Activated CD8-positive, alpha-beta T cell treated with anti-CD3 and anti-CD28 coated beads for 36 hours (primary cell): ENCODE measurements around the gene MBP. TPM values are rescaled to one million over a fixed set of nuclear protein-coding genes. Genes with fewer than 3 reads are reported as not detected.
A peak's percentile ranks its signal among the peaks of the same experiment; 100 is the strongest.

Experiments
- ATAC-seq: fragments of 200-7000 bp; cut with Tn5 transposase; one replicate; pipeline ENCODE4 v1.10.0; 2021; ENCODE audit warnings: mild to moderate bottlenecking, moderate library complexity
- CTCF ChIA-PET: fragments of 350-600 bp; sonication (Branson Sonifier 250); formaldehyde crosslinking; loops from one replicate; lab custom pipeline; 2021; ENCODE audit warnings: antibody characterized with exemption; lab: Charles Lee
- POLR2A ChIA-PET: fragments of 350-600 bp; sonication (Branson Sonifier 250); formaldehyde crosslinking; loops from one replicate; lab custom pipeline; 2021; ENCODE audit warnings: antibody characterized with exemption; lab: Charles Lee
- DNase-seq: peaks from one replicate; pipeline ENCODE4 v3.0.0-alpha.2; 2020
- H3K27ac Mint-ChIP-seq: one replicate; pipeline ENCODE4 v1.8.0; 2021; ENCODE audit warnings: mild to moderate bottlenecking, mixed read lengths
- H3K27me3 Mint-ChIP-seq: one replicate; pipeline ENCODE4 v1.8.0; 2021; ENCODE audit warnings: mixed read lengths
- H3K36me3 Mint-ChIP-seq: one replicate; pipeline ENCODE4 v1.8.0; 2021; ENCODE audit warnings: low read depth, mixed read lengths
- H3K4me1 Mint-ChIP-seq: one replicate; pipeline ENCODE4 v1.8.0; 2021; ENCODE audit warnings: low read depth, mixed read lengths
- H3K4me3 Mint-ChIP-seq: one replicate; pipeline ENCODE4 v1.8.0; 2021; ENCODE audit warnings: mild to moderate bottlenecking, moderate library complexity, mixed read lengths
- H3K9me3 Mint-ChIP-seq: one replicate; pipeline ENCODE4 v1.8.0; 2021; ENCODE audit warnings: mixed read lengths
- CTCF ChIP-seq: fragments of 200-600 bp; IDR thresholded peaks from one replicate; pipeline ENCODE4 v1.8.0; 2022; ENCODE audit warnings: antibody characterized with exemption, mild to moderate bottlenecking
- intact Hi-C: fragments of 100-400 bp; cut with micrococcal nuclease; formaldehyde crosslinking; loops from one replicate; pipeline ENCODE4 v1.10.0; 2022
- total RNA-seq, 2 experiments: library from RNA; stranded (reverse); gene quantifications; one replicate each; pipeline ENCODE4 v1.2.3, GENCODE V29; 2021

Gene MBP
- total RNA-seq, 2 experiments from 2014 or later: 39.9 to 41.5 TPM

GRCh38 chr18:77140439-77141109 is 8.0 kb upstream of the MBP start:
- peak; percentile 36 for DNase-seq
- ATAC-seq: peak; percentile 76
- Mint-ChIP-seq H3K4me3 (no peak overlapping the region), H3K9me3 (peaks cover 23% of the 10 kb centered on the region), H3K4me1 (peaks cover 26% of the 10 kb centered on the region), H3K36me3 (peaks cover 8% of the 10 kb centered on the region), H3K27me3 (no peaks in the 10 kb centered on the region), H3K27ac (peak overlapping the region; percentile 45)
- intact Hi-C loops: no loop called here
- TF ChIP-seq CTCF: no peak
- ChIA-PET POLR2A (interaction anchor here (1.5 kb wide), 1 partner anchor 9 kb away, joined by 3 read pairs; no protein-coding TSS in a partner anchor), CTCF (interaction anchor here (0.6 to 1.6 kb wide), 10 partner anchors 9 to 141 kb away, joined by 3 to 5 read pairs (median 4); no protein-coding TSS in a partner anchor)

- Mint-ChIP-seq H3K36me3 (peaks cover 8% of the 10 kb centered on the region), H3K27ac (no peak overlapping the region), H3K4me1 (peaks cover 26% of the 10 kb centered on the region), H3K4me3 (no peak overlapping the region), H3K9me3 (peaks cover 23% of the 10 kb centered on the region), H3K27me3 (no peaks in the 10 kb centered on the region)
- DNase-seq (no peak), ATAC-seq (no peak)
- CTCF ChIA-PET: interaction anchor here (0.6 to 1.6 kb wide), 7 partner anchors 10 to 140 kb away, joined by 3 to 5 read pairs (median 3); no protein-coding TSS in a partner anchor
- POLR2A ChIA-PET: interaction anchor here (1.5 kb wide), 1 partner anchor 10 kb away, joined by 3 read pairs; no protein-coding TSS in a partner anchor
- intact Hi-C loops: no loop called here
- TF ChIP-seq CTCF: no peak
These were observed 7.4 kb upstream of the MBP start for GRCh38 chr18:77140030-77140429.

GRCh38 chr18:77139619-77140018 is 7.0 kb upstream of the MBP start:
- ATAC-seq (no peak), DNase-seq (no peak)
- CTCF ChIA-PET: interaction anchor here (0.6 to 1.6 kb wide), 6 partner anchors 10 to 140 kb away, joined by 3 to 5 read pairs (median 4); no protein-coding TSS in a partner anchor
- intact Hi-C loops: no loop called here
- H3K4me1 Mint-ChIP-seq: peaks cover 26% of the 10 kb centered on the region
- H3K27ac Mint-ChIP-seq: no peak overlapping the region
- H3K27me3 Mint-ChIP-seq: no peaks in the 10 kb centered on the region
- POLR2A ChIA-PET: no interaction called here
- H3K36me3 Mint-ChIP-seq: peaks cover 8% of the 10 kb centered on the region
- H3K4me3 Mint-ChIP-seq: no peak overlapping the region
- TF ChIP-seq CTCF: no peak
- peaks cover 20% of the 10 kb centered on the region for H3K9me3 Mint-ChIP-seq

GRCh38 chr18:77138270-77138669 is 5.7 kb upstream of the MBP start:
- no peak for TF ChIP-seq CTCF
- Mint-ChIP-seq H3K36me3 (peaks cover 2% of the 10 kb centered on the region), H3K4me3 (no peak overlapping the region), H3K27me3 (no peaks in the 10 kb centered on the region), H3K27ac (no peak overlapping the region), H3K4me1 (peaks cover 38% of the 10 kb centered on the region), H3K9me3 (peaks cover 12% of the 10 kb centered on the region)
- ChIA-PET CTCF (interaction anchor here (0.7 to 1.8 kb wide), 5 partner anchors 9 to 138 kb away, joined by 3 to 5 read pairs (median 3); no protein-coding TSS in a partner anchor), POLR2A (interaction anchor here (1.3 kb wide), 1 partner anchor 8 kb away, joined by 3 read pairs; no protein-coding TSS in a partner anchor)
- DNase-seq (no peak), ATAC-seq (no peak)
- intact Hi-C loops: no loop called here

- ChIA-PET POLR2A (interaction anchor here (0.6 to 1.3 kb wide), 2 partner anchors 9 to 139 kb away, joined by 3 read pairs; no protein-coding TSS in a partner anchor), CTCF (interaction anchor here (1.2 to 1.8 kb wide), 3 partner anchors 11 to 138 kb away, joined by 3 to 5 read pairs (median 4); no protein-coding TSS in a partner anchor)
- no peak overlapping the region for H3K27ac Mint-ChIP-seq
- H3K4me3 Mint-ChIP-seq: no peak overlapping the region
- ATAC-seq (no peak), DNase-seq (no peak)
- H3K27me3 Mint-ChIP-seq: no peaks in the 10 kb centered on the region
- H3K9me3 Mint-ChIP-seq: peaks cover 10% of the 10 kb centered on the region
- peaks cover 38% of the 10 kb centered on the region for H3K4me1 Mint-ChIP-seq
- H3K36me3 Mint-ChIP-seq: peaks cover 2% of the 10 kb centered on the region
- intact Hi-C loops: no loop called here
- TF ChIP-seq CTCF: no peak
These were observed 5.3 kb upstream of the MBP start for GRCh38 chr18:77137851-77138250.
